WTC11 (cell line): ENCODE data around the gene CCDC183. TPM values are rescaled to one million over a fixed set of nuclear protein-coding genes. Genes with fewer than 3 reads are reported as not detected.

Experiments
- E2F1 ChIP-seq: sonication (generic); formaldehyde crosslinking; IDR thresholded peaks from 2 replicates; pipeline ENCODE4 v1.8.0; 2022; ENCODE audit warnings: mild to moderate bottlenecking, missing genetic modification reagents
- EMX1 ChIP-seq: fragments of 250-450 bp; sonication (Bioruptor Pico); IDR thresholded peaks from 2 replicates; pipeline ENCODE4 v1.8.0; 2021; ENCODE audit warnings: mild to moderate bottlenecking
- ESRRA ChIP-seq: sonication (generic); formaldehyde crosslinking; IDR thresholded peaks from 2 replicates; pipeline ENCODE4 v1.8.1; 2022; ENCODE audit warnings: mild to moderate bottlenecking, missing genetic modification reagents, borderline replicate concordance
- ETV6 ChIP-seq: sonication (generic); formaldehyde crosslinking; IDR thresholded peaks from 2 replicates; pipeline ENCODE4 v1.8.1; 2022; ENCODE audit warnings: mild to moderate bottlenecking, missing genetic modification reagents
- FOXJ3 ChIP-seq: sonication (generic); formaldehyde crosslinking; IDR thresholded peaks from 2 replicates; pipeline ENCODE4 v1.9.0; 2021; ENCODE audit warnings: missing genetic modification reagents, mild to moderate bottlenecking, borderline replicate concordance
- FOXP1 ChIP-seq: sonication (generic); formaldehyde crosslinking; IDR thresholded peaks from 2 replicates; pipeline ENCODE4 v1.8.0; 2022; ENCODE audit warnings: missing genetic modification reagents, mild to moderate bottlenecking, moderate library complexity, borderline replicate concordance
- IRF2 ChIP-seq: sonication (generic); formaldehyde crosslinking; IDR thresholded peaks from 2 replicates; pipeline ENCODE4 v1.8.0; 2022; ENCODE audit warnings: low read depth, missing genetic modification reagents, borderline replicate concordance
- JAZF1 ChIP-seq: fragments of 250-450 bp; sonication (Bioruptor Pico); IDR thresholded peaks from 2 replicates; pipeline ENCODE4 v1.9.0; 2021; ENCODE audit warnings: moderate library complexity, mild to moderate bottlenecking, inconsistent platforms
- KAT7 ChIP-seq: sonication (generic); formaldehyde crosslinking; IDR thresholded peaks from 2 replicates; pipeline ENCODE4 v1.8.1; 2023; ENCODE audit warnings: missing genetic modification reagents, mild to moderate bottlenecking, borderline replicate concordance
- MAX ChIP-seq: sonication (generic); formaldehyde crosslinking; IDR thresholded peaks from 2 replicates; pipeline ENCODE4 v1.8.0; 2022; ENCODE audit warnings: mild to moderate bottlenecking, missing genetic modification reagents
- NR2C2 ChIP-seq: sonication (generic); formaldehyde crosslinking; IDR thresholded peaks from 2 replicates; pipeline ENCODE4 v1.8.0; 2022; ENCODE audit warnings: mild to moderate bottlenecking, missing genetic modification reagents
- OVOL2 ChIP-seq: fragments of 250-450 bp; sonication (Bioruptor Pico); IDR thresholded peaks from 2 replicates; pipeline ENCODE4 v1.9.0; 2021; ENCODE audit warnings: mild to moderate bottlenecking, borderline replicate concordance
- RELA ChIP-seq: sonication (generic); formaldehyde crosslinking; IDR thresholded peaks from 2 replicates; pipeline ENCODE4 v1.8.1; 2022; ENCODE audit warnings: missing genetic modification reagents, mild to moderate bottlenecking, borderline replicate concordance
- SMAD4 ChIP-seq: sonication (generic); formaldehyde crosslinking; IDR thresholded peaks from 2 replicates; pipeline ENCODE4 v1.8.0; 2022; ENCODE audit warnings: mild to moderate bottlenecking, missing genetic modification reagents
- SOX15 ChIP-seq: fragments of 250-450 bp; sonication (Bioruptor Pico); IDR thresholded peaks from 2 replicates; pipeline ENCODE4 v1.9.0; 2021; ENCODE audit warnings: mild to moderate bottlenecking
- STAT6 ChIP-seq: sonication (generic); formaldehyde crosslinking; conservative IDR thresholded peaks from 2 replicates; pipeline ENCODE4 v1.8.1; 2023; ENCODE audit warnings: mild to moderate bottlenecking, low read depth, missing genetic modification reagents, moderate library complexity
- total RNA-seq: library from RNA; stranded (reverse); gene quantifications from 3 replicates; pipeline ENCODE4 v1.2.3, GENCODE V29; 2021
- TF ChIP-seq, protein P1 (sequence below): sonication (generic); formaldehyde crosslinking; IDR thresholded peaks from 2 replicates; pipeline ENCODE4 v1.8.0; 2023; ENCODE audit warnings: missing genetic modification reagents, mild to moderate bottlenecking, borderline replicate concordance
- TF ChIP-seq, protein P2 (sequence below): fragments of 250-450 bp; sonication (Bioruptor Pico); IDR thresholded peaks from 2 replicates; pipeline ENCODE4 v1.9.0; 2021; ENCODE audit warnings: mild to moderate bottlenecking
- TF ChIP-seq, protein P3 (sequence below): fragments of 250-450 bp; sonication (Bioruptor Pico); IDR thresholded peaks from 2 replicates; pipeline ENCODE4 v1.9.0; 2021; ENCODE audit warnings: mild to moderate bottlenecking, borderline replicate concordance
- TF ChIP-seq, protein P4 (sequence below): sonication (generic); formaldehyde crosslinking; IDR thresholded peaks from 2 replicates; pipeline ENCODE4 v1.8.1; 2022; ENCODE audit warnings: mild to moderate bottlenecking, moderate library complexity, missing genetic modification reagents

The CCDC183 gene
- total RNA-seq, 1 experiment from 2014 or later: 2.1 TPM

- TF ChIP-seq ETV6 (CRISPR knock-in tag): peak; percentile 63; the same call in 1 of the 2 replicates
- no peak for TF ChIP-seq EMX1 (CRISPR knock-in tag)
- peak; percentile 55 for TF ChIP-seq MAX
- TF ChIP-seq SOX15 (CRISPR knock-in tag): no peak
- TF ChIP-seq JAZF1 (CRISPR knock-in tag): no peak
- TF ChIP-seq KAT7 (CRISPR knock-in tag): no peak
- TF ChIP-seq FOXP1 (CRISPR knock-in tag): no peak; the same call in 1 of the 2 replicates
- no peak for TF ChIP-seq RELA
- TF ChIP-seq OVOL2 (CRISPR knock-in tag): no peak
- TF ChIP-seq IRF2 (CRISPR knock-in tag): no peak
- no peak for TF ChIP-seq STAT6 (CRISPR knock-in tag)
- TF ChIP-seq, protein P1, sequence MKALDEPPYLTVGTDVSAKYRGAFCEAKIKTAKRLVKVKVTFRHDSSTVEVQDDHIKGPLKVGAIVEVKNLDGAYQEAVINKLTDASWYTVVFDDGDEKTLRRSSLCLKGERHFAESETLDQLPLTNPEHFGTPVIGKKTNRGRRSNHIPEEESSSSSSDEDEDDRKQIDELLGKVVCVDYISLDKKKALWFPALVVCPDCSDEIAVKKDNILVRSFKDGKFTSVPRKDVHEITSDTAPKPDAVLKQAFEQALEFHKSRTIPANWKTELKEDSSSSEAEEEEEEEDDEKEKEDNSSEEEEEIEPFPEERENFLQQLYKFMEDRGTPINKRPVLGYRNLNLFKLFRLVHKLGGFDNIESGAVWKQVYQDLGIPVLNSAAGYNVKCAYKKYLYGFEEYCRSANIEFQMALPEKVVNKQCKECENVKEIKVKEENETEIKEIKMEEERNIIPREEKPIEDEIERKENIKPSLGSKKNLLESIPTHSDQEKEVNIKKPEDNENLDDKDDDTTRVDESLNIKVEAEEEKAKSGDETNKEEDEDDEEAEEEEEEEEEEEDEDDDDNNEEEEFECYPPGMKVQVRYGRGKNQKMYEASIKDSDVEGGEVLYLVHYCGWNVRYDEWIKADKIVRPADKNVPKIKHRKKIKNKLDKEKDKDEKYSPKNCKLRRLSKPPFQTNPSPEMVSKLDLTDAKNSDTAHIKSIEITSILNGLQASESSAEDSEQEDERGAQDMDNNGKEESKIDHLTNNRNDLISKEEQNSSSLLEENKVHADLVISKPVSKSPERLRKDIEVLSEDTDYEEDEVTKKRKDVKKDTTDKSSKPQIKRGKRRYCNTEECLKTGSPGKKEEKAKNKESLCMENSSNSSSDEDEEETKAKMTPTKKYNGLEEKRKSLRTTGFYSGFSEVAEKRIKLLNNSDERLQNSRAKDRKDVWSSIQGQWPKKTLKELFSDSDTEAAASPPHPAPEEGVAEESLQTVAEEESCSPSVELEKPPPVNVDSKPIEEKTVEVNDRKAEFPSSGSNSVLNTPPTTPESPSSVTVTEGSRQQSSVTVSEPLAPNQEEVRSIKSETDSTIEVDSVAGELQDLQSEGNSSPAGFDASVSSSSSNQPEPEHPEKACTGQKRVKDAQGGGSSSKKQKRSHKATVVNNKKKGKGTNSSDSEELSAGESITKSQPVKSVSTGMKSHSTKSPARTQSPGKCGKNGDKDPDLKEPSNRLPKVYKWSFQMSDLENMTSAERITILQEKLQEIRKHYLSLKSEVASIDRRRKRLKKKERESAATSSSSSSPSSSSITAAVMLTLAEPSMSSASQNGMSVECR (CRISPR knock-in tag): no peak
- TF ChIP-seq FOXJ3 (CRISPR knock-in tag): no peak
- TF ChIP-seq E2F1 (CRISPR knock-in tag): no peak
- TF ChIP-seq, protein P2, sequence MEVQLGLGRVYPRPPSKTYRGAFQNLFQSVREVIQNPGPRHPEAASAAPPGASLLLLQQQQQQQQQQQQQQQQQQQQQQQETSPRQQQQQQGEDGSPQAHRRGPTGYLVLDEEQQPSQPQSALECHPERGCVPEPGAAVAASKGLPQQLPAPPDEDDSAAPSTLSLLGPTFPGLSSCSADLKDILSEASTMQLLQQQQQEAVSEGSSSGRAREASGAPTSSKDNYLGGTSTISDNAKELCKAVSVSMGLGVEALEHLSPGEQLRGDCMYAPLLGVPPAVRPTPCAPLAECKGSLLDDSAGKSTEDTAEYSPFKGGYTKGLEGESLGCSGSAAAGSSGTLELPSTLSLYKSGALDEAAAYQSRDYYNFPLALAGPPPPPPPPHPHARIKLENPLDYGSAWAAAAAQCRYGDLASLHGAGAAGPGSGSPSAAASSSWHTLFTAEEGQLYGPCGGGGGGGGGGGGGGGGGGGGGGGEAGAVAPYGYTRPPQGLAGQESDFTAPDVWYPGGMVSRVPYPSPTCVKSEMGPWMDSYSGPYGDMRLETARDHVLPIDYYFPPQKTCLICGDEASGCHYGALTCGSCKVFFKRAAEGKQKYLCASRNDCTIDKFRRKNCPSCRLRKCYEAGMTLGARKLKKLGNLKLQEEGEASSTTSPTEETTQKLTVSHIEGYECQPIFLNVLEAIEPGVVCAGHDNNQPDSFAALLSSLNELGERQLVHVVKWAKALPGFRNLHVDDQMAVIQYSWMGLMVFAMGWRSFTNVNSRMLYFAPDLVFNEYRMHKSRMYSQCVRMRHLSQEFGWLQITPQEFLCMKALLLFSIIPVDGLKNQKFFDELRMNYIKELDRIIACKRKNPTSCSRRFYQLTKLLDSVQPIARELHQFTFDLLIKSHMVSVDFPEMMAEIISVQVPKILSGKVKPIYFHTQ (CRISPR knock-in tag): no peak
- no peak for TF ChIP-seq ESRRA (CRISPR knock-in tag)
- no peak for TF ChIP-seq NR2C2
- no peak for TF ChIP-seq SMAD4 (CRISPR knock-in tag)
- TF ChIP-seq, protein P3, sequence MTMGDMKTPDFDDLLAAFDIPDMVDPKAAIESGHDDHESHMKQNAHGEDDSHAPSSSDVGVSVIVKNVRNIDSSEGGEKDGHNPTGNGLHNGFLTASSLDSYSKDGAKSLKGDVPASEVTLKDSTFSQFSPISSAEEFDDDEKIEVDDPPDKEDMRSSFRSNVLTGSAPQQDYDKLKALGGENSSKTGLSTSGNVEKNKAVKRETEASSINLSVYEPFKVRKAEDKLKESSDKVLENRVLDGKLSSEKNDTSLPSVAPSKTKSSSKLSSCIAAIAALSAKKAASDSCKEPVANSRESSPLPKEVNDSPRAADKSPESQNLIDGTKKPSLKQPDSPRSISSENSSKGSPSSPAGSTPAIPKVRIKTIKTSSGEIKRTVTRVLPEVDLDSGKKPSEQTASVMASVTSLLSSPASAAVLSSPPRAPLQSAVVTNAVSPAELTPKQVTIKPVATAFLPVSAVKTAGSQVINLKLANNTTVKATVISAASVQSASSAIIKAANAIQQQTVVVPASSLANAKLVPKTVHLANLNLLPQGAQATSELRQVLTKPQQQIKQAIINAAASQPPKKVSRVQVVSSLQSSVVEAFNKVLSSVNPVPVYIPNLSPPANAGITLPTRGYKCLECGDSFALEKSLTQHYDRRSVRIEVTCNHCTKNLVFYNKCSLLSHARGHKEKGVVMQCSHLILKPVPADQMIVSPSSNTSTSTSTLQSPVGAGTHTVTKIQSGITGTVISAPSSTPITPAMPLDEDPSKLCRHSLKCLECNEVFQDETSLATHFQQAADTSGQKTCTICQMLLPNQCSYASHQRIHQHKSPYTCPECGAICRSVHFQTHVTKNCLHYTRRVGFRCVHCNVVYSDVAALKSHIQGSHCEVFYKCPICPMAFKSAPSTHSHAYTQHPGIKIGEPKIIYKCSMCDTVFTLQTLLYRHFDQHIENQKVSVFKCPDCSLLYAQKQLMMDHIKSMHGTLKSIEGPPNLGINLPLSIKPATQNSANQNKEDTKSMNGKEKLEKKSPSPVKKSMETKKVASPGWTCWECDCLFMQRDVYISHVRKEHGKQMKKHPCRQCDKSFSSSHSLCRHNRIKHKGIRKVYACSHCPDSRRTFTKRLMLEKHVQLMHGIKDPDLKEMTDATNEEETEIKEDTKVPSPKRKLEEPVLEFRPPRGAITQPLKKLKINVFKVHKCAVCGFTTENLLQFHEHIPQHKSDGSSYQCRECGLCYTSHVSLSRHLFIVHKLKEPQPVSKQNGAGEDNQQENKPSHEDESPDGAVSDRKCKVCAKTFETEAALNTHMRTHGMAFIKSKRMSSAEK (CRISPR knock-in tag): no peak
- TF ChIP-seq, protein P4, sequence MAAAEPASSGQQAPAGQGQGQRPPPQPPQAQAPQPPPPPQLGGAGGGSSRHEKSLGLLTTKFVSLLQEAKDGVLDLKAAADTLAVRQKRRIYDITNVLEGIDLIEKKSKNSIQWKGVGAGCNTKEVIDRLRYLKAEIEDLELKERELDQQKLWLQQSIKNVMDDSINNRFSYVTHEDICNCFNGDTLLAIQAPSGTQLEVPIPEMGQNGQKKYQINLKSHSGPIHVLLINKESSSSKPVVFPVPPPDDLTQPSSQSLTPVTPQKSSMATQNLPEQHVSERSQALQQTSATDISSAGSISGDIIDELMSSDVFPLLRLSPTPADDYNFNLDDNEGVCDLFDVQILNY (CRISPR knock-in tag): 0 out of 2 replicates have a peak, but pooled peaks have one; percentile 20
These were observed 11.3 kb downstream of the CCDC183 start, which contains the start of gene RABL6 (continued) for GRCh38 chr9:136807281-136808074.
